Amniotic epithelial cell (primary cell): ENCODE measurements around the gene PXN.

Experiments
- DNase-seq: peaks from one replicate; pipeline ENCODE4 v3.0.0-alpha.2; 2010; ENCODE audit warnings: low read depth

PXN gene

GRCh38 chr12:120265473-120266179 lies at the start of gene PXN:
Gene PXN (minus strand): TSS chr12:120265730. CDS start chr12:120265629, 101 bp downstream.
- peak; percentile 53 for DNase-seq

GRCh38 chr12:120314220-120314619 lies 48.7 kb upstream of the PXN start:
- DNase-seq, result no peak

GRCh38 chr12:120301962-120302815 lies 36.7 kb upstream of the PXN start, which contains the start of gene SIRT4:
Gene SIRT4 (plus strand): TSS chr12:120302321. CDS start chr12:120303562, 1,241 bp downstream.
- peak; percentile 92 for DNase-seq

GRCh38 chr12:120292661-120293531 lies 27.4 kb upstream of the PXN start, which contains the start of gene RNU4-1:
Gene RNU4-1 (minus strand): TSS chr12:120293237.
- peak; percentile 95 for DNase-seq

GRCh38 chr12:120292411-120292660 lies 26.8 kb upstream of the PXN start:
- DNase-seq, result no peak

GRCh38 chr12:120290609-120291305 lies 25.2 kb upstream of the PXN start:
- no peak for DNase-seq

GRCh38 chr12:120287491-120287890 lies 22.0 kb upstream of the PXN start:
- DNase-seq, result no peak

GRCh38 chr12:120286768-120287490 lies 21.4 kb upstream of the PXN start:
- DNase-seq, result no peak

- no peak for DNase-seq
These were observed 18.9 kb upstream of the PXN start for GRCh38 chr12:120284381-120284780.

GRCh38 chr12:120283318-120283717 lies 17.8 kb upstream of the PXN start:
- peak; percentile 78 for DNase-seq

GRCh38 chr12:120278137-120279069 lies 12.9 kb upstream of the PXN start:
- no peak for DNase-seq

- DNase-seq, result peak; percentile 87
These were observed 11.2 kb upstream of the PXN start for GRCh38 chr12:120276734-120277133.

- DNase-seq, result no peak
These were observed 2.2 kb upstream of the PXN start for GRCh38 chr12:120267736-120268135.

GRCh38 chr12:120266180-120266870 lies 795 bp upstream of the PXN start:
- DNase-seq, result no peak

- no peak for DNase-seq
These were observed 542 bp downstream of the PXN start for GRCh38 chr12:120264904-120265472.

GRCh38 chr12:120264086-120264903 lies 1.2 kb downstream of the PXN start:
- no peak for DNase-seq

GRCh38 chr12:120263748-120264085 lies 1.8 kb downstream of the PXN start:
- DNase-seq, result no peak
